GM12892 (cell line): ENCODE measurements around the gene GDF10.

Source experiments
- POLR2AphosphoS5 ChIP-seq: IDR thresholded peaks from 2 replicates; pipeline ENCODE4 v1.6.1; 2011; ENCODE audit warnings: low read depth, low read length, control low read depth
- TAF1 ChIP-seq: IDR thresholded peaks from 2 replicates; pipeline ENCODE4 v1.6.1; 2011; ENCODE audit warnings: low read depth, mild to moderate bottlenecking, control low read depth, low read length, borderline replicate concordance

GRCh38 chr10:47262606-47263533, 37.1 kb upstream of the GDF10 start:
- no peak for TF ChIP-seq TAF1
- no peak for TF ChIP-seq POLR2AphosphoS5
